ENCODE measurements around the gene UCHL3.

Gene UCHL3

DNA sequence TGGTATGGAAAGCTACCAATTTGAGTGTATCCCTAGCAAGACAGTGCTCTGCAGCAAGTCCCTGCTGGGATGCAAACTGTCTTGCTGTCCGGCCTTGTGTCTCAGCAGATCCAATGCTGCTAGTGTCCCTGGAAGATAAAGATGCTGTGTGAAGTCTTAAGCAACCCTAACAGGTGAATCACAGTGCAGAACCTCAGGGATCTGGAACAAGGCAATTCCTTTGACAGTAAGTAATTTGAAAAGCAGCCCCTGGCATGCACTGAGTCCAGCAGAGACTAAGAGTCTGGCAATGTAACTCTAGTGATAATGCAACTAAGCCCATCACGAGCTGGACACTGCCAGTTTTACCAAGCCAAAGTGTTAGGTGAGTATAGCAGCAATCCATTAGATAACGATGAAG is 1.7 kb upstream of the UCHL3 start:
- DNase-seq (ENCODE audit: low read depth in 2 of 2), result no peak

GRCh38 chr13:75550159-75550567 is 572 bp downstream of the UCHL3 start:
- DNase-seq (ENCODE audit: low read depth in 2 of 2), result peak in 1 of 2 experiments; percentile 29

DNA sequence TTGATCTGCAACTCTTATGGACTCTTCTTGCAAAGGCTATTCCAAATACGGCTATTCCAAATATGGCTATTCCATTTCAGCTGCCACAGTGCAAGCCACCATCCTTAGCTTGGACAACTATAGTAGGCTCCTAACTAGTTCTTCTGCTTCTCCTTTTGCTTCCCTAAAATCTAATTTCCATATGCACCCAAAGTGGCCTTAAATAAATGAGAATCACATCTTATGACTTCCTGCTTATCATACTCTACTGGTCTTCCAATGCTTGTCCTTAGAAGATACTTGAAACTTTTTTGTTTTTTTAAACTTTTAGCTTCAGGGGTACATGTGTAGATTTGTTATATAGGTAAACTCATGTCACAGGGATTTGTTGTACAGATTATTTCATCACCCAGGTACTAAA is 4.9 kb downstream of the UCHL3 start:
- no peak for DNase-seq (ENCODE audit: low read depth in 2 of 2)

DNA sequence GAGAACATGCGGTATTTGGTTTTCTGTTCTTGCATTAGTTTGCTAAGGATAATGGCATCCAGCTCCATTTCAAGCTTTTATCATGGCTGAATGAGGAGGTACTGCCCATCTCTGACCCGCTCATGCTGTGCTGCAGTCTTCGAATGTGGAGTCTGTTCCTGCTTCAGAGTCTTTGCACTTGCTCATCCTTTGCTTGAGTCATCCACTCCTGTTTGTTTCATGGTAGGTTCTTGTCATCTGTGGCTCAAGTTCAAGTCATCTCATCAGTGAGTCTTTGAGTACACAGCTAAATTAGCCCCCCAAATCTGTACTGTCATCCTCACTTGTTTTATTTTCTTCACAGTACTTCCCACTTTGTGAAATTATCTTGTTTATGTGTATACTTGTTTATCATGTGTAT is 5.4 kb downstream of the UCHL3 start:
- no peak for DNase-seq (ENCODE audit: low read depth in 2 of 2)

- no peak for DNase-seq (ENCODE audit: low read depth in 2 of 2)
Observed at GRCh38 chr13:75555836-75556235, 6.2 kb downstream of the UCHL3 start.

DNA sequence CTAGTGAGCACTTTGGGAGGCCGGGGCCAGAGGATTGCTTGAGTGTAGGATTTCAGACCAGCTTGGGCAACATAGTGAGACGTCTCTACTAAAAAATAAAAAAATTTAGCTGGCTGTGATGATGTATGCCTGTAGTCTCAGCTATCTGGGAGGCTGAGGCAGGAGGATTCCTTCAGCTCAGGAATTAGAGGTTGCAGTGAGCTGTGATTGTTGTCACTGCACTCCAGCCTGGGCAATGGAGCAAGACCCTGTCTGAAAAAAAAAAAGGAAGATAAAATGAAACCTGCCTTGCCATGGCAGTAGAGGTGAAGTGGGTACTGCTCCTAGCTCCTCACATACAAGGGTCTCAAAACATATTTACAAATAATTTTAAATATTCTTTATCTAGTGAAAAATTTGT is 7.4 kb downstream of the UCHL3 start:
- no peak for DNase-seq (ENCODE audit: low read depth in 2 of 2)

DNA sequence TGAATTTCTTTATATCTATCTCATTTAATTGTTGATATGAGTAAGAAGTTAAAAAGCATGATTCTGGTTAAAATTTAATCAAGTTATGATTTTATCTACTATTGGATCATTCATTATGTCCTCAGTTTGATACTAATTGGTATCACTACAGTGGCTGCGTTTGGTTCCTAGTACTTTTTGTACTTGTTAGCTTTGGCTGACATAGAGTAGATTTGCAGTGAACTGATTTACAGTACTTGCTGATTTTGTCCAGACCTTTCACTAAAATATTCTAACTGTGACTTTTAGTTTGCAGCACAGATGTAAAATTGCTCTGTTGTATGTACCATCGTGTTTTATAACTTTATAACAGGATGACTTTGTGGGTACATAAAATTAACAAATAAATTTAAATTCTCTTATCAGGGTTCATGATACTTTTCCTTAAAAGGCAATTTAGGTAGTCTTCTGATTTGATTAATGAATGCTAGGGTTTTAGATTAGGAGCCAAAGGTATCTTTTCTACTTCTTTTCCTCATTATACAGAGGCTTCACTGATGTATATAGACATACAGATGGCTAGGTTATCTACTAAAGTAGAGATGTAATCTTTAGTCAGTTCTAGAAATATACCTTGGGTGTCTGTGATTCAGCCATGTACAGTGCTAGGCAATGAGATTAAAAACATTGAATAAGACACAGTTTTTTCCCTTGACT is 8.7 kb downstream of the UCHL3 start:
- no peak for DNase-seq (ENCODE audit: low read depth in 2 of 2)

DNA sequence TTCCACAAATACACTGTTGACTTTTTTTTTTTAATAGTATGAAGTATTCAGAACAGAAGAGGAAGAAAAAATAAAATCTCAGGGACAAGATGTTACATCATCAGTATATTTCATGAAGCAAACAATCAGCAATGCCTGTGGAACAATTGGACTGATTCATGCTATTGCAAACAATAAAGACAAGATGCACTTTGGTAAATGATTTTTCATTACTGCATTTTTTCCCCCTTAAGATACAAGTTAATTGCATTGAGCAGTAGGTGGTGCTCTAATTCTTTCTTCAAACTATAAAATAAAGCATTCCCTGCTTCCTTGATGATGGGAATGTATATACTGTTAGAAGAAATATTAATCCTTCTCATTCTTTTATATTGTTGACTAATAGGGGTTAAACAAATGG is 17.1 kb downstream of the UCHL3 start:
- DNase-seq (ENCODE audit: low read depth in 2 of 2), result peak; percentile 40 to 49

GRCh38 chr13:75569576-75569975 is 20.0 kb downstream of the UCHL3 start:
- no peak for DNase-seq (ENCODE audit: low read depth in 2 of 2)

DNA sequence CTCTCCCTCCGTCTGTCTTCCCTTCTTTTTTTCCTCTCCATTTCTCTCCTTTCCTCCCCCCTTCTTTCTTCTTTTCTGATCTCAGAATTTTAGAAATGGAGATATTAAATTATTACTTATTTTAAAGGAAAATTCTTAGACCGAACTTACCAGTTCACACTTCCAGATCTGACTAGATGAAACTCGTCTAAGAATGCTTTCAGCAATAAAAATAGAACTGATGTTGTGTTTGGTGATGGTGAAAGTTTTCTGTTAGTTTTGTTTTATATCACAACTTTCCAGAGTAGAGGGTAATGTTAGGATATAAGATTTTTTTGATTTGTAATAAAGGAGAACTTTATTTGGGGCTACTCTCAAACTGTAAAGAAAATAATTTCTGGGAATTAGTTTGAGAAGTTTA is 29.9 kb downstream of the UCHL3 start:
- no peak for DNase-seq (ENCODE audit: low read depth in 2 of 2)

DNA sequence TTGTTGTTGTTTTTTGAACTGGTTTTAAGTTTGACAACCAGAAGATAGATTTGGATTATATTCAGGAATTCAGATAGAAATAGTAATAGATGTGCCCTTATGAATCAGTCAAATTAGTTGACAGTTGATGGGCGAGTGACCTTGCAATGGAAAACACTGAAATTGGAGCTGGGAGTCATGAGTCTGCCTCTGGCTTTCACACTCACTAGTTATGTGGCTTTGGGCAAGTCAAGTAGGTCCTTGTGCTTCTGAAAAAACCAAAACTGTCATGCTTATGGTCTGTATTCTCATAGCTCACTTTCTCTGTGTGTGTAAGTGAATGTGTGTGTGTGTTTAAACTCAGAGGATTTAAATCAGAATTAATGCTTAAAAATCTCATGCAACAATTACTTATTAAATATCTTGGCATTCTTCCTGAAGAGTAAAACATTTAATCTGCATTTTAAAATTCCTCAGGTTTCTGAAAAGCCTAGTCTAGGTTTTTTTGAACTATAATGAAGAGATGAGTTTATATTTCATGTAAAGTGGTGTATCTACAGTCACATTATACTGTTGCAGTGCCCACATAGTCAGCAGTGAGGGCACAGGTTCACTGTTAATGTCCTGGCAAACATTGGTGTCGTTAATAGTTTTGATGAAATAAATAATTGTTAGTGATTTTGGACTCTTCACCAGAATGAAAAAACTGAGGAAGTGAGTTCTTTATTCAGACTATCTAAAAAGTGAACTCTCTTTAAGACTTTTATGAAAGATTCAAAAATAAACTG is 32.5 kb downstream of the UCHL3 start:
- no peak for DNase-seq (ENCODE audit: low read depth in 2 of 2)

- no peak for DNase-seq (ENCODE audit: low read depth in 2 of 2)
Observed at GRCh38 chr13:75583091-75583490, 33.5 kb downstream of the UCHL3 start.

- DNase-seq (ENCODE audit: low read depth in 2 of 2), result no peak
Observed at GRCh38 chr13:75585153-75585552, 35.6 kb downstream of the UCHL3 start.

DNA sequence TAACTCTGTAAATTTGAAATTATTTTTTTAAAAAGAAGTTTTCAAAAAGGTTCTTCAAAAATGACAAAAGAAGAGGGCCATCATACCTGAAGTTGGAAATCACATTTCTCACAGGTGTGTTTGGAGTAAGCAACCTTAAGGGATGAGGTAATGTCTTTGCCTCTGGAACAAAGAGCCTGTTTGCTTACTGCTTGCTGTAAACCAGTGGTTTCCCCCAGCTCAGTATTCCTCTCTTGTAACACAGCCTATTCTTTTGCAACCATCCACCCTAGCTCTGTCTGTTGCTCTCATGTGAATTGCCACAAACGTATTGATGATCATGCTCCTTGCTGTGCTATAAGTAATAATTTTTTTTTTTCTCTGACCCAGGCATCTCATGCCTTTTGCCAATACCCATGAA is 38.1 kb downstream of the UCHL3 start:
- no peak for DNase-seq (ENCODE audit: low read depth in 2 of 2)

GRCh38 chr13:75596657-75597182 is 47.1 kb downstream of the UCHL3 start:
- no peak for DNase-seq (ENCODE audit: low read depth in 2 of 2)

- no peak for DNase-seq (ENCODE audit: low read depth in 2 of 2)
Observed at GRCh38 chr13:75600371-75600770, 50.8 kb downstream of the UCHL3 start.

- no peak for DNase-seq (ENCODE audit: low read depth in 2 of 2)
Observed at GRCh38 chr13:75603038-75603437, 53.4 kb downstream of the UCHL3 start.

- DNase-seq (ENCODE audit: low read depth in 2 of 2), result no peak
Observed at GRCh38 chr13:75607447-75607846, 57.9 kb downstream of the UCHL3 start.

DNA sequence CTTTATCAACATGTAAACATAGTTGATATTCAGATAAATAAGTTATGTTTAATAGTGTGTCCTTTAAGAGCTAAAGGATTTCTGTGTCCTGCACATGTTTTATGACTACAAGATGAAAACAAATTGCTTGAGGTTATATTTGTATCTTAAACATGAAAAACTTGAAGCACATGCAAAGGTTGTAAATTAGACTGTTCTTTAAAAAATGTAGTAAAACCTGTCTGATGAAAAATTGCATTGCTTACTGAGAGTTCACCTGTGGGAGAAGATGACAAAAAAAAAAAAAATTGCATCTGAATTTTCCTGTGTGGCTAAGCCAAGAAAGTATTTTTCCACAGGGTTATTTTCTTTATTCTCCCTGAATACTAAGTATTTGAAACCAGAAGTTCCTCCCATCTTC is 60.9 kb downstream of the UCHL3 start:
- DNase-seq (ENCODE audit: low read depth in 2 of 2), result no peak

DNA sequence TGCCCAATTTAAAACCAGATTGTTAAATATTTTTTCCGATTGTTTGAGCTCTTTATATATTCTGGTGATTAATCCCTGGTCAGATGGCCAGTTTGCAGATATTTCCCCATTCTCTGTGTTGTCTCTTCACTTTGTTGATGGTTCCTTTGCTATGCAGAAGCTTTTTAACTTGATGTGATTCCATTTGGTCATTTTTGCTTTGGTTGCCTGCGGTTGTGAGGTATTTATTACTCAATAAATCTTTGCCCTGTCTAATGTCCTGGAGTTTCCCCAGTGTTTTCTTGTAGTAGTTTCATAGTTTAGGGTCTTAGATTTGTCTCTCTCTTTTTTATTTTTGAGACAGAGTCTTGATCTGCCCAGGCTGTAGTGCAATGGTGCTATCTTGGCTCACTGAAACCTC is 62.8 kb downstream of the UCHL3 start:
- DNase-seq (ENCODE audit: low read depth in 2 of 2), result no peak

- no peak for DNase-seq (ENCODE audit: low read depth in 2 of 2)
Observed at GRCh38 chr13:75617230-75617629, 67.6 kb downstream of the UCHL3 start.

DNA sequence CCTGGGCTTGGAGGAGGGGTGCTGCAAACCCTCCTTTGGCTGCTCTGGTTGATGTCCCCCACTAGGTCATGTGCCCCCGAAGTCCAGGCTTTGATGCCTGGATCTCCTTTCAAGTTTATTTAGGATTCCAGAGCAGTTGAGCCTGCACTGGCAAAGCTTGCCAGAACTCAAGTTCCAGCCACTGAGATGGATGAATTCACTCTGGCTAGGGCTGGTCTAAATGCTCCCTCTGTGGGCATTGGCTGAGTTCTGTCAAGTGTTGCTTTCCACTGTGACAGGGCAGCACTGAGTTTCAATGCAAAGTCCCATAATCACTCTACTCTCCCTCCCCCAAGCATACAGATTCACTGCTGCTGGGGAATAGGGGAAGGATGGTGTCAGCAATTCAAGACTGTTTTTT is 68.7 kb downstream of the UCHL3 start:
- DNase-seq (ENCODE audit: low read depth in 2 of 2), result no peak

GRCh38 chr13:75620020-75620419 is 70.4 kb downstream of the UCHL3 start:
- no peak for DNase-seq (ENCODE audit: low read depth in 2 of 2)

Measured in fibroblast of skin of left quadriceps (primary cell).